GM19035 (cell line): ENCODE results near the gene ADGRE2.
"Not testable (repeated sequence)": the region's sequence is repeated elsewhere in the genome, so short reads cannot be mapped to it uniquely, and the experiment has no call there.

Experiments
- ATAC-seq: cut with Tn5 transposase; IDR thresholded peaks from one replicate; pipeline ENCODE4 v1.9.1; 2021; ENCODE audit not compliant: unreplicated experiment

The ADGRE2 gene

GRCh38 chr19:14778110-14778845, at the start of gene ADGRE2:
TSS of gene ADGRE2 (minus strand) at chr19:14778560. CDS start at chr19:14776756, 1,804 bp downstream.
- not testable (repeated sequence) for ATAC-seq

- ATAC-seq = no peak
These were observed 47.6 kb upstream of the ADGRE2 start for GRCh38 chr19:14826006-14826405.

- no peak for ATAC-seq
These were observed 43.6 kb upstream of the ADGRE2 start for GRCh38 chr19:14821937-14822336.

- no peak for ATAC-seq
These were observed 40.2 kb upstream of the ADGRE2 start for GRCh38 chr19:14818588-14818987.

- ATAC-seq = no peak
These were observed 38.7 kb upstream of the ADGRE2 start for GRCh38 chr19:14817052-14817451.

GRCh38 chr19:14814982-14815652, 36.8 kb upstream of the ADGRE2 start:
- ATAC-seq = no peak

- no peak for ATAC-seq
These were observed 31.1 kb upstream of the ADGRE2 start for GRCh38 chr19:14809272-14810057.

GRCh38 chr19:14804765-14805164, 26.4 kb upstream of the ADGRE2 start:
- ATAC-seq = no peak

GRCh38 chr19:14798760-14799159, 20.4 kb upstream of the ADGRE2 start:
- no peak for ATAC-seq

- no peak for ATAC-seq
These were observed 17.7 kb upstream of the ADGRE2 start for GRCh38 chr19:14796021-14796420.

- ATAC-seq = no peak
These were observed 16.8 kb upstream of the ADGRE2 start for GRCh38 chr19:14795078-14795721.

- ATAC-seq = not testable (repeated sequence)
These were observed 13.9 kb upstream of the ADGRE2 start for GRCh38 chr19:14792250-14792649.

GRCh38 chr19:14786421-14786851, 8.1 kb upstream of the ADGRE2 start:
- no peak for ATAC-seq

- not testable (repeated sequence) for ATAC-seq
These were observed 6.9 kb upstream of the ADGRE2 start for GRCh38 chr19:14785102-14785793.

- not testable (repeated sequence) for ATAC-seq
These were observed 6.4 kb upstream of the ADGRE2 start for GRCh38 chr19:14784730-14785101.

- ATAC-seq = not testable (repeated sequence)
These were observed 5.1 kb upstream of the ADGRE2 start for GRCh38 chr19:14783410-14783998.

GRCh38 chr19:14782626-14783409, 4.5 kb upstream of the ADGRE2 start:
- no peak for ATAC-seq

- ATAC-seq = not testable (repeated sequence)
These were observed 3.6 kb upstream of the ADGRE2 start for GRCh38 chr19:14781713-14782536.
